ENCODE data around the gene GPR146.

Gene GPR146

DNA sequence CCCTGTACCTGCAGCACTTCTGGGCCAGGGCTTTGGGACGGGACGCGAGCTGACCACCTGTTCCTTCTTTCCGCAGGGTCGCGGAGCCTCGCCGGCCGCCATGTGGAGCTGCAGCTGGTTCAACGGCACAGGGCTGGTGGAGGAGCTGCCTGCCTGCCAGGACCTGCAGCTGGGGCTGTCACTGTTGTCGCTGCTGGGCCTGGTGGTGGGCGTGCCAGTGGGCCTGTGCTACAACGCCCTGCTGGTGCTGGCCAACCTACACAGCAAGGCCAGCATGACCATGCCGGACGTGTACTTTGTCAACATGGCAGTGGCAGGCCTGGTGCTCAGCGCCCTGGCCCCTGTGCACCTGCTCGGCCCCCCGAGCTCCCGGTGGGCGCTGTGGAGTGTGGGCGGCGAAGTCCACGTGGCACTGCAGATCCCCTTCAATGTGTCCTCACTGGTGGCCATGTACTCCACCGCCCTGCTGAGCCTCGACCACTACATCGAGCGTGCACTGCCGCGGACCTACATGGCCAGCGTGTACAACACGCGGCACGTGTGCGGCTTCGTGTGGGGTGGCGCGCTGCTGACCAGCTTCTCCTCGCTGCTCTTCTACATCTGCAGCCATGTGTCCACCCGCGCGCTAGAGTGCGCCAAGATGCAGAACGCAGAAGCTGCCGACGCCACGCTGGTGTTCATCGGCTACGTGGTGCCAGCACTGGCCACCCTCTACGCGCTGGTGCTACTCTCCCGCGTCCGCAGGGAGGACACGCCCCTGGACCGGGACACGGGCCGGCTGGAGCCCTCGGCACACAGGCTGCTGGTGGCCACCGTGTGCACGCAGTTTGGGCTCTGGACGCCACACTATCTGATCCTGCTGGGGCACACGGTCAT lies 13.3 kb downstream of the GPR146 start:
- Mint-ChIP-seq H3K4me3 (no peak overlapping the region), H3K4me1 (peaks cover 24% of the 10 kb centered on the region), H3K9me3 (no peaks in the 10 kb centered on the region), H3K27me3 (ENCODE audit: low read depth) (peaks cover 14% of the 10 kb centered on the region), H3K36me3 (ENCODE audit: low read depth) (peaks cover 8% of the 10 kb centered on the region), H3K27ac (no peak overlapping the region)
- TF ChIP-seq, protein P1, sequence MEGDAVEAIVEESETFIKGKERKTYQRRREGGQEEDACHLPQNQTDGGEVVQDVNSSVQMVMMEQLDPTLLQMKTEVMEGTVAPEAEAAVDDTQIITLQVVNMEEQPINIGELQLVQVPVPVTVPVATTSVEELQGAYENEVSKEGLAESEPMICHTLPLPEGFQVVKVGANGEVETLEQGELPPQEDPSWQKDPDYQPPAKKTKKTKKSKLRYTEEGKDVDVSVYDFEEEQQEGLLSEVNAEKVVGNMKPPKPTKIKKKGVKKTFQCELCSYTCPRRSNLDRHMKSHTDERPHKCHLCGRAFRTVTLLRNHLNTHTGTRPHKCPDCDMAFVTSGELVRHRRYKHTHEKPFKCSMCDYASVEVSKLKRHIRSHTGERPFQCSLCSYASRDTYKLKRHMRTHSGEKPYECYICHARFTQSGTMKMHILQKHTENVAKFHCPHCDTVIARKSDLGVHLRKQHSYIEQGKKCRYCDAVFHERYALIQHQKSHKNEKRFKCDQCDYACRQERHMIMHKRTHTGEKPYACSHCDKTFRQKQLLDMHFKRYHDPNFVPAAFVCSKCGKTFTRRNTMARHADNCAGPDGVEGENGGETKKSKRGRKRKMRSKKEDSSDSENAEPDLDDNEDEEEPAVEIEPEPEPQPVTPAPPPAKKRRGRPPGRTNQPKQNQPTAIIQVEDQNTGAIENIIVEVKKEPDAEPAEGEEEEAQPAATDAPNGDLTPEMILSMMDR (IDR thresholded peaks at IDR 0.05; ENCODE audit: unreplicated experiment in 3 of 3): no peak

DNA sequence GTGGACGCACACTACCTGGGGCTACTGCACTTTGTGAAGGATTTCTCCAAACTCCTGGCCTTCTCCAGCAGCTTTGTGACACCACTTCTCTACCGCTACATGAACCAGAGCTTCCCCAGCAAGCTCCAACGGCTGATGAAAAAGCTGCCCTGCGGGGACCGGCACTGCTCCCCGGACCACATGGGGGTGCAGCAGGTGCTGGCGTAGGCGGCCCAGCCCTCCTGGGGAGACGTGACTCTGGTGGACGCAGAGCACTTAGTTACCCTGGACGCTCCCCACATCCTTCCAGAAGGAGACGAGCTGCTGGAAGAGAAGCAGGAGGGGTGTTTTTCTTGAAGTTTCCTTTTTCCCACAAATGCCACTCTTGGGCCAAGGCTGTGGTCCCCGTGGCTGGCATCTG lies 14.0 kb downstream of the GPR146 start:
- Mint-ChIP-seq H3K36me3 (ENCODE audit: low read depth) (peaks cover 8% of the 10 kb centered on the region), H3K4me3 (no peak overlapping the region), H3K4me1 (peaks cover 24% of the 10 kb centered on the region), H3K27ac (peak overlapping the region in 2 of 3 experiments; percentile 4 to 26), H3K27me3 (ENCODE audit: low read depth) (peaks cover 14% of the 10 kb centered on the region), H3K9me3 (no peaks in the 10 kb centered on the region)
- TF ChIP-seq, protein P1 (IDR thresholded peaks at IDR 0.05; ENCODE audit: unreplicated experiment in 3 of 3): no peak

DNA sequence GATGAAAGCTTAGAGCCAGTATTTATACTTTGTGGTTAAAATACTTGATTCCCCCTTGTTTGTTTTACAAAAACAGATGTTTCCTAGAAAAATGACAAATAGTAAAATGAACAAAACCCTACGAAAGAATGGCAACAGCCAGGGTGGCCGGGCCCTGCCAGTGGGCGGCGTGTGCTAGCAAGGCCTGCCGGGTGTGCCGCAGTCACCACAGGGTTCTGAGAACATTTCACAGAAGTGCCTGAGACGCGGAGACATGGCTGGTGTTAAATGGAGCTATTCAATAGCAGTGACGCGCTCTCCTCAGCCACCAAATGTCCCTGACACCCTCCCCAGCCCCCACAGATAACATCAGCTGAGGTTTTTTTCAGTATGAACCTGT lies 14.5 kb downstream of the GPR146 start:
- H3K4me1 Mint-ChIP-seq: peaks cover 22% of the 10 kb centered on the region
- H3K27me3 Mint-ChIP-seq (ENCODE audit: low read depth): peaks cover 15% of the 10 kb centered on the region

DNA sequence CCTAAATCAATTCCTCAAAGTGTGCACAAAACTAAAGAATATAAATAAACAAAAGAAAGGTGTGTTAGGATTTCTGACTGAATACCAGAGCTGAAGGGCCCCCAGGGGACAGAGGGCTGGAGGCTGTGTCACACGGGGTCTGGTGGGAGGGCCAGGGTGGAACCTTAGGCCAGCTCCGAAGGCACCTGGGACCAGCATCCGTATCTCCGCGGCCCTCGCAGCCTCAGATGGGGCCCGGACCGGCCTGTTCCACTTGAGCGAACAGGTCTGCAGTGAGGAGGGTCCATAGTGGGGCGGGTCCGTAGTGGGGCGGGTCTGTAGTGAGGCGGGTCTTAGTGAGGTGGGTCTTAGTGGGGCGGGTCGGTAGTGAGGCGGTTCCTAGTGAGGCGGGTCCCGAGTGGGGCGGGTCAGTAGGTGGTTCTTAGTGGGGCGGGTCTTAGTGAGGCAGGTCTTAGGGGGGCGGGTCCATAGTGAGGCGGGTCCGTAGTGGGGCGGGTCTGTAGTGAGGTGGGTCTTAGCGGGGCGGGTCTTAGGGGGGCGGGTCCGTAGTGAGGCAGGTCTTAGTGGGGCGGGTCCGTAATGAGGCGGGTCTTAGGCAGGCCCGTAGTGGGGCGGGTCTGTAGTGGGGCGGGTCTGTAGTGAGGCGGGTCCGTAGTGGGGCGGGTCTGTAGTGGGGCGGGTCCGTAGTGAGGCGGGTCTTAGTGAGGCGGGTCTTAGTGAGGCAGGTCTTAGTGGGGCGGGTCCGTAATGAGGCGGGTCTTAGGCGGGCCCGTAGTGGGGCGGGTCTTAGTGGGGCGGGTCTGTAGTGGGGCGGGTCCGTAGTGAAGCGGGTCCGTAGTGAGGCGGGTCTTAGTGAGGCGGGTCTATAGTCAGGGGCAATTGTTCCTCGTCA lies 15.1 kb downstream of the GPR146 start:
- H3K36me3 Mint-ChIP-seq (ENCODE audit: low read depth): peaks cover 8% of the 10 kb centered on the region
- no peaks in the 10 kb centered on the region for H3K9me3 Mint-ChIP-seq
- TF ChIP-seq, protein P1 (IDR thresholded peaks at IDR 0.05; ENCODE audit: unreplicated experiment in 3 of 3): no peak
- H3K4me3 Mint-ChIP-seq: peak overlapping the region in 2 of 3 experiments; percentile 60 to 63
- peaks cover 20% of the 10 kb centered on the region for H3K27me3 Mint-ChIP-seq (ENCODE audit: low read depth)
- peak overlapping the region in 2 of 3 experiments; percentile 4 to 26 for H3K27ac Mint-ChIP-seq
- peaks cover 16% of the 10 kb centered on the region for H3K4me1 Mint-ChIP-seq

More for the DNA sequence above, 14.5 kb downstream of the GPR146 start:
- Mint-ChIP-seq H3K36me3 (ENCODE audit: low read depth) (peaks cover 8% of the 10 kb centered on the region), H3K4me3 (peak overlapping the region in 1 of 3 experiments; percentile 14), H3K9me3 (no peaks in the 10 kb centered on the region), H3K27ac (peak overlapping the region in 2 of 3 experiments; percentile 4 to 26)
- TF ChIP-seq, protein P1 (IDR thresholded peaks at IDR 0.05; ENCODE audit: unreplicated experiment in 3 of 3): no peak

DNA sequence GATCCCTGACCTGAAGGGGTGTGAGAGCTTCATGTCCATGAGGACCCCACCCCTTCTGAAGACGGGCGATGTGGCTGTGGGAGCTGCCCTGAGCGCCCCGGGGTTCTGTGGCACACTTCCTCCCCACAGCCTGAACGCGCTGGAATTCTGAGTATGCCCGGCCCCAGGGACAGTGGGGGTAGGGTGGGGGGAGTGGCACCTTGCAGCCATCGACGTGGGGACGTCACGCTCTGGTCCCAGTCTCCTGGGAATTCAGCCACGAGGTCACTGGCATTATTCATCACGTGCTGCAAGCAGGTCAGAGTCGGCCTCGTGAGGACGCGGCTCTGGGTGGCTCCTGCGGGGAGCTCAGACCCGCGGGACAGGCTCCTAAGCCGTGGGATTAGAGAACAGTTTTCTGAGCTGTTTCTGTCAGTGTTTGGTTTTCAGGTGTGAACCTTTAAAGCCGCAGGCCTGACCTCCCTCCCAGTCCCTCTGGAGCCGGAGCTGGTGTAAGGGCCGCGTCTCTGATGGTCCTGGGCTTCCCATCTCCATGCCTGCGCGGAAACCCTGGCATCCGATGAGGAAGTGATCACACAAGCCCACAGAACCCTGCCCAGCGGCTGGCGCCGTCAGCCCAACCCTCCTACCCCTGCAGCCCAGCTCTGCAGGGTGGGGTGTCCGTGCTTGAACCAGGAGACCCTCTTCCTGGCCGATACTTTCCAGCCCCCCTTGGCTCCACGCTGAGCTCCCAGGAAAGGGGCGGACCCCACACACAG lies 16.1 kb downstream of the GPR146 start:
- no peak overlapping the region for H3K27ac Mint-ChIP-seq
- H3K27me3 Mint-ChIP-seq (ENCODE audit: low read depth): peaks cover 22% of the 10 kb centered on the region
- H3K36me3 Mint-ChIP-seq (ENCODE audit: low read depth): peaks cover 8% of the 10 kb centered on the region
- TF ChIP-seq, protein P1 (IDR thresholded peaks at IDR 0.05; ENCODE audit: unreplicated experiment in 3 of 3): no peak
- H3K4me1 Mint-ChIP-seq: peaks cover 12% of the 10 kb centered on the region
- H3K9me3 Mint-ChIP-seq: no peaks in the 10 kb centered on the region
- H3K4me3 Mint-ChIP-seq: peak overlapping the region in 1 of 3 experiments; percentile 63
